OCI-LY7 (cell line): ENCODE measurements around the gene TULP1. TPM values are rescaled to one million over a fixed set of nuclear protein-coding genes. Genes with fewer than 3 reads are reported as not detected.

Experiments
- BruUV-seq: library from RNA; stranded (reverse); fragments of 400-500 nt; replicated peaks from 2 replicates; lab custom pipeline; 2021; lab: Mats Ljungman, UMichigan
- CTCF ChIA-PET: fragments of 300-600 bp; sonication (Branson Sonifier 250); formaldehyde crosslinking; loops from one replicate; lab custom pipeline; 2022; ENCODE audit warnings: antibody characterized with exemption; ENCODE audit not compliant: unreplicated experiment; lab: Charles Lee
- POLR2A ChIA-PET: fragments of 300-600 bp; sonication (Branson Sonifier 250); formaldehyde crosslinking; loops from one replicate; lab custom pipeline; 2022; ENCODE audit warnings: antibody characterized with exemption; lab: Charles Lee
- DNase-seq: peaks from one replicate; pipeline ENCODE4 v3.0.0-alpha.2; 2015; ENCODE audit warnings: low spot score
- H2AFZ ChIP-seq: fragments of 200-600 bp; sonication (generic), shearing (Covaris generic); 2 replicates; pipeline ENCODE4 v1.6.1; 2014; ENCODE audit warnings: mild to moderate bottlenecking, antibody characterized with exemption, low read length, moderate library complexity
- H3K27ac ChIP-seq: fragments of 200-600 bp; sonication (generic); 2 replicates; pipeline ENCODE4 v1.5.1; 2014; ENCODE audit warnings: mixed run types, low read depth, mild to moderate bottlenecking, moderate library complexity, low read length, inconsistent platforms; ENCODE audit not compliant: poor library complexity, severe bottlenecking
- H3K36me3 ChIP-seq: fragments of 200-600 bp; sonication (generic); 2 replicates; pipeline ENCODE4 v1.6.1; 2014; ENCODE audit warnings: mild to moderate bottlenecking, antibody characterized with exemption, low read length, moderate library complexity, mixed read lengths; ENCODE audit not compliant: insufficient read depth
- H3K4me1 ChIP-seq: fragments of 200-600 bp; sonication (generic); 2 replicates; pipeline ENCODE4 v1.5.1; 2014; ENCODE audit warnings: mild to moderate bottlenecking, low read length; ENCODE audit not compliant: insufficient read depth, poor library complexity, severe bottlenecking
- H3K4me2 ChIP-seq: fragments of 200-600 bp; sonication (generic); 2 replicates; pipeline ENCODE4 v1.6.1; 2014; ENCODE audit warnings: mild to moderate bottlenecking, low read length
- H3K4me3 ChIP-seq: fragments of 200-600 bp; sonication (generic); 2 replicates; pipeline ENCODE4 v1.5.1; 2014; ENCODE audit warnings: mild to moderate bottlenecking, low read depth, low read length; ENCODE audit not compliant: poor library complexity, severe bottlenecking
- H3K79me2 ChIP-seq: fragments of 200-600 bp; sonication (generic); 2 replicates; pipeline ENCODE4 v1.6.1; 2016; ENCODE audit warnings: low read depth, mild to moderate bottlenecking, low read length, moderate library complexity, mixed read lengths; ENCODE audit not compliant: insufficient read depth
- H3K9me2 ChIP-seq: fragments of 200-600 bp; sonication (generic); 2 replicates; pipeline ENCODE4 v1.6.1; 2016; ENCODE audit warnings: mild to moderate bottlenecking, low read length, mixed read lengths; ENCODE audit not compliant: insufficient read depth
- H3K9me3 ChIP-seq: fragments of 200-600 bp; sonication (generic); 2 replicates; pipeline ENCODE4 v1.6.1; 2014; ENCODE audit warnings: mild to moderate bottlenecking, mixed run types, low read length, mixed read lengths
- H4K20me1 ChIP-seq: fragments of 200-600 bp; sonication (generic); 2 replicates; pipeline ENCODE4 v1.6.1; 2014; ENCODE audit warnings: mild to moderate bottlenecking, antibody characterized with exemption, low read length, moderate library complexity, mixed read lengths; ENCODE audit not compliant: insufficient read depth
- CTCF ChIP-seq: fragments of 200-600 bp; sonication (generic); conservative IDR thresholded peaks from 2 replicates; pipeline ENCODE4 v1.5.1; 2014; ENCODE audit warnings: mild to moderate bottlenecking, antibody characterized with exemption, low read length, moderate library complexity, mixed read lengths
- EZH2phosphoT487 ChIP-seq: fragments of 200-600 bp; sonication (generic); IDR thresholded peaks from 2 replicates; pipeline ENCODE4 v1.6.1; 2018; ENCODE audit warnings: low read depth, borderline replicate concordance, mild to moderate bottlenecking, mixed run types, antibody characterized with exemption, low read length, moderate library complexity, mixed read lengths
- intact Hi-C: fragments of 100-400 bp; cut with micrococcal nuclease; formaldehyde crosslinking; loops from one replicate; pipeline ENCODE4 v1.10.0; 2022; ENCODE audit not compliant: unreplicated experiment
- total RNA-seq, 2 experiments: library from RNA; depleted of rRNA in 1 of 2; stranded (reverse); fragments of >200 nt in 1 of 2; shearing (Covaris generic) in 1 of 2; gene quantifications; 2 replicates each; pipeline ENCODE4 v1.2.3, GENCODE V29; 2014 to 2022

Gene TULP1
- total RNA-seq, 2 experiments from 2014 or later: not detected

GRCh38 chr6:35470663-35471120, 42.0 kb downstream of the TULP1 start:
- Histone ChIP-seq H4K20me1 (peaks cover 25% of the 10 kb centered on the region), H2AFZ (no peak overlapping the region), H3K36me3 (peaks cover 79% of the 10 kb centered on the region), H3K79me2 (peaks cover 32% of the 10 kb centered on the region), H3K4me1 (peaks cover 38% of the 10 kb centered on the region), H3K9me3 (no peaks in the 10 kb centered on the region), H3K4me2 (peak overlapping the region; percentile 99), H3K4me3 (peak overlapping the region; percentile 91), H3K27ac (peak overlapping the region; percentile 83), H3K9me2 (no peaks in the 10 kb centered on the region)
- peak; percentile 27 for DNase-seq
- POLR2A ChIA-PET: interaction anchor here (0.6 to 2.9 kb wide), 3 partner anchors 11 to 169 kb away, joined by 3 to 21 read pairs (median 3); no protein-coding TSS in a partner anchor
- no TSS peak for BruUV-seq
- CTCF ChIA-PET: no interaction called here
- TF ChIP-seq EZH2phosphoT487 (no peak), CTCF (no peak)
- intact Hi-C loops: no loop called here

GRCh38 chr6:35469751-35470662, 42.7 kb downstream of the TULP1 start:
- peak overlapping the region; percentile 83 for H3K27ac ChIP-seq
- ChIA-PET POLR2A (interaction anchor here (1.6 to 2.9 kb wide), 2 partner anchors 12 to 168 kb away, joined by 3 to 21 read pairs; no protein-coding TSS in a partner anchor), CTCF (interaction anchor here (0.6 kb wide), 1 partner anchor 450 kb away, joined by 3 read pairs; no protein-coding TSS in a partner anchor)
- peaks cover 38% of the 10 kb centered on the region for H3K4me1 ChIP-seq
- no peak for DNase-seq
- peaks cover 25% of the 10 kb centered on the region for H4K20me1 ChIP-seq
- intact Hi-C loops: no loop called here
- H3K9me2 ChIP-seq: no peaks in the 10 kb centered on the region
- no TSS peak for BruUV-seq
- TF ChIP-seq EZH2phosphoT487 (no peak), CTCF (no peak)
- peak overlapping the region; percentile 91 for H3K4me3 ChIP-seq
- H3K36me3 ChIP-seq: peaks cover 86% of the 10 kb centered on the region
- peaks cover 32% of the 10 kb centered on the region for H3K79me2 ChIP-seq
- no peaks in the 10 kb centered on the region for H3K9me3 ChIP-seq
- no peak overlapping the region for H2AFZ ChIP-seq
- H3K4me2 ChIP-seq: peak overlapping the region; percentile 99
